Diencephalon (tissue), 1 donor: ENCODE data around the gene DYDC1. TPM values are rescaled to one million over a fixed set of nuclear protein-coding genes. Genes with fewer than 3 reads are reported as not detected.

Experiments used
- total RNA-seq: library from RNA; depleted of rRNA; stranded (reverse); fragments of >200 nt; gene quantifications from one replicate; pipeline ENCODE4 v1.2.3, GENCODE V29; 2014

DYDC1 gene
- 0.92 TPM for total RNA-seq

DNA sequence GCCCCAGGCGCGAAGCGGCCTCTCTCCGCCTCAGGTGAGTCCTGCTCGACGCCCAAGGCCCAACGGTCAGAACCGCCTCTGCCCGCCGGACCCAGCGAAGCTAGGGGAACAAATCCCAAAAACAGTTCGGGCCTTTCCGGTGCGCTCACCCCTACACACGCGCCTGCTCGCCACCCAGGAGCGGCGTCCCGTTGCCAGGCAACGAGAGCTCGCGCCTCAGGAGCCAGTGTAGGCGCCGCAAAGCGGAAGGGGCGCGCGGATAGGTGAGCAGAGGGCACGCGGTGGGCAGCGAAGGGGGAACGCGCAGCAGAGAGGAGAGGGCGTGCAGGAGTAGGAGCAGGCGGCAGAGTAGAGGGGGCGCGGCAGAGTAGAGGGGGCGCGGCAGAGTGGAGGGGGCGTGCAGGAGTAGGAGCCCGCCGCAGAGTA is at the start of gene DYDC1, which contains the start of gene DYDC2:
Gene DYDC1, minus strand, starts transcription at position 193 of the 426 bp plus-strand sequence. CDS start 4,154 bp downstream, outside the sequence.
Gene DYDC2, plus strand, starts transcription at position 219 of the 426 bp plus-strand sequence. CDS start 5,663 bp downstream, outside the sequence.

DNA sequence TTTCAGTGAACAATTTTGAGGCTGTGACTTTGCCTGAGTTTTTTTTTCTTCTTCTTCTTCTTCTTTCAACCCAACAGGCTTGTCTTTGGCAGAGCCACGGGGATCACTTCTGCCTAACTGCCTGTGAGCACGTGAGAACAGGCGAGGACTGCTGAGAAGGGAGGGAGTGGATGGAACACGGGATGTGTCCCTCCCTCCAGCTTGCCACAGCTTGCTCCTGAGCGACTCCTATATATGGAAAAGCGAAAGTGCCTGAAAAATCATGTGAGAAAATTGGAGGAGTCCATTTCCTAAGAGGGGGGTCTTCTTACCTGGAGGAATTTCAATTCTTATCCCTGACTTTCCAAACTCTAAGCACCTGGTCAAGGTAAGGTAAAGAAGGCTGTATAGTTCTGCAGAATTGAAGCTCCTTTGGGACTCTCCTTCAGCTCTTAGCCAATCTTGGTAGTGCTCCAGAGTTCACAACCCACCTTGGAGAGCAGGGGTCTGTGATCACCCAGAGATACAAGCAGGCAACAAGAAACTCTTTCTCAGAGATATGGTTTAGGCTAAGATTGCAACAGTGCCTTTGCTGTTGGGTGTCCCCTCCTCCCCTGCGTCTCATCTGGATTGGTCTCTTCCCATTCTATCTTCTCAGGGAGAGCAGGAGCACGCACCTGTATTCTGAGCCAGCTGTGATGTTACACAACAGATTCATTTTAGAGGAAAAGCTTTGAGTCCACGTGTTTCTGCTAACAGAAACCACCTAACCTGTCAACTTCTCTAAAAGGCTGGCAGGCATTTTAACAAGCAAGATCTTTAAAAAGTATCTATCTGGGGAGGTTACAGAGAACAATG is 66.9 kb downstream of the DYDC1 start, which contains the start of gene MAT1A:
Gene MAT1A, minus strand, starts transcription at position 208 of the 837 bp plus-strand sequence. CDS start 235 bp downstream, outside the sequence.

Other genes with a start within 250 kb of the DYDC1 start
- 1.4 TPM for gene PLAC9, start 224.0 kb downstream of the DYDC1 start, total RNA-seq
- gene ANXA11, start 151.2 kb downstream of the DYDC1 start, total RNA-seq = 5.5 TPM
- not detected for gene MAT1A, start 67.1 kb downstream of the DYDC1 start, total RNA-seq
- gene DYDC2, start within 50 bp of the DYDC1 start, total RNA-seq = 9.9 TPM
- gene PRXL2A, start 51.8 kb upstream of the DYDC1 start, total RNA-seq = 68.3 TPM
- 15.0 TPM for gene TSPAN14, start 97.6 kb upstream of the DYDC1 start, total RNA-seq
- gene SH2D4B, start 181.1 kb upstream of the DYDC1 start, total RNA-seq = 0.23 TPM